NCI-H1436 (cell line): ENCODE data around the gene FBXL17.

Experiments
- DNase-seq: peaks from one replicate; lab custom pipeline; 2025; lab: John Stamatoyannopoulos, UW

FBXL17 gene

GRCh38 chr5:107809201-107810034 is 572.5 kb downstream of the FBXL17 start:
- no peak for DNase-seq
